HG02938 (cell line): Measurements from ENCODE around the gene IFRD1.
A peak's percentile ranks its signal among the peaks of the same experiment; 100 is the strongest.
"Not testable (repeated sequence)": the region's sequence is repeated elsewhere in the genome, so short reads cannot be mapped to it uniquely, and the experiment has no call there.

Experiments used
- ATAC-seq: cut with Tn5 transposase; IDR thresholded peaks from one replicate; pipeline ENCODE4 v1.9.1; 2021; ENCODE audit warnings: mild to moderate bottlenecking, moderate library complexity; ENCODE audit not compliant: unreplicated experiment

IFRD1 gene

DNA sequence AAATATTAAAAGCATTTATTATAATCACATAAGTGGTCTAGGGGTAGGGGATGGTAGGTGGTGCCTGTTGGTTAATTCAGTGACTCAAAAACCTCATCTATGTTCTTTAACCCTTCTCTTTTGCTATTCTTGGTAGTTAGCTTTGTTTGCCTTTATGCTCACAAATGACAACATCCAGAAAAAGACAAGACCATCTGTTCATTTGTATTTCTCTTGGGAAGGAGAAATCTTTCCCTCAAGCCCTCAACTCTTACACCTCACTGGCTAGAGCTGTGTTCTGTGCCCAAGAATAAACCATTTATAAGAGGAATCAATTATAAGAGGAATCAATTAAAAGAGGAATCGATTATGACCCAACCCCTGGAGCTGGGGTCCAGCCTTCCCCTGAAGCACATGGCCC lies 10.8 kb upstream of the IFRD1 start:
- ATAC-seq = no peak

DNA sequence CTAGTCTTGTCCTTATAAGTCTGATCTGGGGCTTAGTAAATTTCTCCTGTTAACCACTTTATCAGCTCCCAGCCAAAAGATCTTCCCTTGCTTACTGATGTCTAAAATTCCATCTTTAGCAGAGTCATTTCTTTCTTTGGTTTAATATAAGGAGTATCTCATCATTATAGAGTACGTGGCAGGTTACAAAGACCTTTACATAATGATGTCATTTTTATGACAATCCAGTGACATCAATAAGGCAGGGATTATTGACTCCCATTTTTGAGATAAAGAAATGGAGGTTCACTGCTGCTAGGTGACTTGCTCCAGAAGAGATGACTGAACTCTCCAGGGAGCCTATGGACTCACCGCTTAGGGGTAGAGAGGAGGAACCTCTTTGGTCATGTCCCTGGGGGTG lies 8.1 kb upstream of the IFRD1 start:
- ATAC-seq = no peak

DNA sequence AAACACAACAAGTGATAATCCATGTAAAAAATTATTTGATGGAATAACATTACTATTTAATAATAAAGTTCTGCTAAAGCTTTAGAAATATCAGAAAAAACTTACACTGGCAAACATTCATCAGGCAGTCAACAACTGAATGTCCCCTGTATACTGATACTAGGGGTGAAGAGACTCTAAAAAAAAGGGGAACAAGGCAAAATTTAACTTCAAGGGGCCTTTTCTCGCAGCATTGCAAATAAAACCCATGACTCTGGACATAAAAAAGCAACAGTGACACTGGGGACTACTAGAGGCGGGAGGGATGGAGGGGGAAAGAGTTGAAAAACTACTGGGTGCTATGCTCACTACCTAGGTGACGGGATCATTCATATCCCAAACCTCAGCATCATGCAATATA lies 5.8 kb upstream of the IFRD1 start:
- no peak for ATAC-seq

DNA sequence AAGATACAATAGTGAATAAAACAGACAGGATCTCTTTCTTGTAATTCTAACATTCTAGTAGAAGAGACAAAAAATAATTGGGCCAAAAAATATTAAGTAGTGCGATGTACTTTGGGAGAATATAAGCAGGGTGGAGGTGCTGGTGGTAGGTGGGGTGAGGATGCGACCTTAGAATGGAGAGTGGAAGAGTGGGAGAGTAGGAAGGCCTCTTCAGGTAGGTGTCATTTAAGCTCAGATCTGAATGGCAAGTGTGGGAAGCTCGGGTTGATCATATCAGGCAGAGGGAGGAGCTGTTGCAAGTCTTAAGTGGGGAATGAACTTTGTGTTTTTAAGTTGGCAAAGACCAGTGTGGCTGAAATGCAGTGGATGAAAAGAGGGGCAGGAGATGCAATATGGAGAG lies 3.8 kb upstream of the IFRD1 start:
- ATAC-seq = no peak

DNA sequence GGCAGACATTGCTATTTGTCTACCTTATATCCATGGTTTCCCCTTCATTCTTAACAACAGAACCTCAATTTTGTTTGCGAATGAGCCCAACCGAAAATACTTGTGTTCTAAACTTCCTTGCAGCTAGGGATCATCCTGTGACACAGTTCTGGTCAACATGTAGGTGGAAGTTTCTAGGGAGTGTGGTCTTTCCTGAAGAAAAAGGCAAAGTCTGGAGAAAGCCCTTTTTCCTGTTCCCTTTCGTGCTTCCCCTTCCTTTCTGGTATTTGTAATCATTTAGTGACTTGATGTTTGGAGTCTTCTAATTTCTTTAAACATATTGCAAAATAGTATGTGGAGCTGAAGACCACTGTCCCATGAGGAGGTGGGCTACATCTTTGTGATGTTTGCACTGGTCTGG lies 2.9 kb upstream of the IFRD1 start:
- no peak for ATAC-seq

DNA sequence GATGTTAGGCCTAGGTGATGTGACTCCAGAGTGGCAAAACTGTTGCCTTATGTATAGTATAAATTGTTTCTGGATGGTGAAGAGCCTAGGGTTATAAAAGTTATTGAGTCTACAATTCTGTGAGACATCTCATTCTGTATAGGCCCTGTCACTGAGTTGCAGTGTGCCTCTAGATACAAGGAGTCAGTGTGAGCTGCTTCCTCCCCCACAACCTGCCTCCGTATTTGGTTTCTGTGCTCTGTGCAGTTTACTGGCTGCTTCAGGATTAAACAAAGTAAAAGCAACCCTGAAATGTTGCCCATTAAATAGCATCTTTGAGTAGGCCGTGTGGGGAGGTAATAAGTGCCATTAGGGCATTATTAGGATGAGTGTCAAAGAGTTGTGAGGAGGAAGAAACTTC lies 1.9 kb upstream of the IFRD1 start:
- ATAC-seq = no peak

DNA sequence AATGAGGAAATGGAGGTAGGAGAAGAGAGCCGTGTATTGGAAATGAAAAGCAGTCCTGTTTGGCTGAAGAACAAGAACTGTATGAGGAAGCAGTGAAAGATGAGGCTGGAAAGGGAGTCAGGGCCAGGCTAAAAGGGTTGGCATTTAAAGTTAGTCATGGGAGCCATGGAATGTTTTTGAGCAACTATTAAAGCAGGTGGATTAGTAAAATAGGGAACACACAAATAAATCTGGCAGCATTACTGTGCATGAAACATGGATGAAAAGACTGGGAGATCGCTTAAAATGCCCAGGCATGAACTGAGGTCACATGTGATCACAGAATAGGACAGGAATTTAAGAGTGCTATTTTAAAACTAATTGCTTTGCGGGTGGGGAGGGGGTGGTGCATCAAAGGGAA lies 1.4 kb upstream of the IFRD1 start:
- ATAC-seq = no peak

DNA sequence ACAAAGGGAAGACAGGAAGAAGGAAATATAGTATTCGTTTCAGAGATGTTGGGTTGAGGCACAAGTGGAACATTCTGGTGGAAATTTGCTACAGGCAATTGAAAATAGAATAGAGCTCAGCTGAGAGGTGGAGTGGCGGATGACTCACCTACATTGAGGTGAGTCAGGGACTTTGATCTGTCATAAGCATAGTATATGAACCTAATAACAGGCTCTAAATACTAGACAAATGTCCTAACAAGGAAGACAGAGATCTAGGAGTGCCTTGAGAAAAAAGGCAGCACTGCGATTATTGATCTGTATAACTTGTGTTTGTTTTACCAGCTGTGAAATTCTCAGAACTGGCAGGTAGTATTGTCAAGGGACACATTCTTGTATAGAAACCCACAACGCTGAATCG lies 907 bp upstream of the IFRD1 start:
- no peak for ATAC-seq

DNA sequence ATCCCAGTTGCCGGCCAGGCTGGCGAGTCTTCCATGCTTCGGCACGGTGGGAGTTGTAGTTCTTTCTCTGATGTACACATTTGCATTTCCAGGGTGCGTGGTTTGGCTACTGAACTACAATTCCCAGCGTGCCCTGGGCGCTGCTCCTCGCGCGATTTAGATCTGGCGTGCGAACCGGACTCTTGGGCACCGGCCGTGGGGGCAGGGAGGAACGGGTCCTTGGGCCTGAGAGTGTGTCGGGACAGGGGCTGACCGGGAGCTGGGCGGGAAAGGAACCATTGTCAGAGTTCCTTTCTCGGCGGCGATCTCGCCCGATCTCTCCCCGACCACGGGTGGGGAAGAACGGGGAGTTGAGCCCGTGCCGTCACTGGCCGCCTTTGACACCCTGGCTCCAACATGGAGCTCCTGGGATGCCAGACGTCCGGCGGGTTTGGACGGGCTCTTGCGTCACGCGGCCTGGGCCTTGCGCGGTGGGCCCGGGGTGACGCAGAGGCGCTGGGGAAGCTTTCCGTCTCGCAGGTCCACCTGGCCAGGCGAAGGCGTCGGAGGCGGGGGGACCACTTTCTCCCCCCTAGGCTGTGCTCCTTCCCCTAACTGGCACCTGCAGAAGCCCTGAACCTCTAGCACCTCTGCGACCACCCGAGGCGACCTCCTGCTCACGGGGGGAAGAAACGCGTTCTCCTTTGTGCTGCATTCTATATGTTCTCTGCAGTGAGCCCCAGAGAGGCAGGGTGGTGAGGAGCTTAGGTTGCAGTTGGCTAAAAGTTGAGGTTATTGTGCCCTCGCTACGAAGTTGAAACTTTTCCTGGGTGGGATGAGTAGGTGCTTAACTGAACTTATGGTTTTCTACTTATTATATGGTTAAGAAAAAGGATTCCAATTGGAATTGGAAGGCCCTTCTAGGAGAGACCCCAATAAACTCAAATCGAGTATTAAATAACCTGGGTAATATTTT lies 824 bp downstream of the IFRD1 start:
- peak; percentile 77 for ATAC-seq

DNA sequence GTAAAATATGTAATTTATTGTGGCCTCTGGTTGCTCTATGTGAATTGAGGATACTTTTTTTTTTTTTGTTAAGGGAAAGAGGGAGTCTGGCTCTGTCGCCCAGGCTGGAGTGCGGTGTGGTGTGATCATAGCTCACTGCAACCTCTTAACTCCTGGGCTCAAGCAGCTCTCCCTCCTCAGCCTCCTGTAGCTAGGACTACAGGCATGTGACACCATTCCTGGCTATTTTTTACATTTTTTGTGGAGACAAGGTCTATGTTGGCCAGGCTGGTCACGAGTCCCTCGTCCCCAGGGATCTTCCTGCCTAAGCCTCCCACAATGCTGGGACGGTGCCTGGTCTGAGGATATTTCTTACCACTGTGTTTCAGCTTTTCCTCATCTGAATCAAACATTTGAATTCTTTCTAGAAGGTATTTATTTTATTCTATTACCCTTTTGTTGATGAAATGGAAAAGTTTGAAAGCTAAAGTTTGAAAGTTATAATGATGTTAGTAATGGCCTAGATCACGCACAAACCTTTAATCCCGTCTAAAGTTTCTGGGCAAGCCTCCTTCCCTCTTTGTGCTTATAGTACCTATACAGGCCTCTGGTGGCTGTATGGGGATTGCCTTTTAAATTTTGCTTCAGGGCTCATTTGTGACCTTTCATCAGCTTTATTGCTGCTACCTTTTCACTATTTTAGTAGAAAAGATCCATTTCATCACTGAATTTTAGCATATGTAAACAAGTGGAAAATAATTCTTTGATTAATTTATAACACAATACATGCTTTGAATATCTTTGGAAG lies 2.0 kb downstream of the IFRD1 start:
- ATAC-seq = no peak

DNA sequence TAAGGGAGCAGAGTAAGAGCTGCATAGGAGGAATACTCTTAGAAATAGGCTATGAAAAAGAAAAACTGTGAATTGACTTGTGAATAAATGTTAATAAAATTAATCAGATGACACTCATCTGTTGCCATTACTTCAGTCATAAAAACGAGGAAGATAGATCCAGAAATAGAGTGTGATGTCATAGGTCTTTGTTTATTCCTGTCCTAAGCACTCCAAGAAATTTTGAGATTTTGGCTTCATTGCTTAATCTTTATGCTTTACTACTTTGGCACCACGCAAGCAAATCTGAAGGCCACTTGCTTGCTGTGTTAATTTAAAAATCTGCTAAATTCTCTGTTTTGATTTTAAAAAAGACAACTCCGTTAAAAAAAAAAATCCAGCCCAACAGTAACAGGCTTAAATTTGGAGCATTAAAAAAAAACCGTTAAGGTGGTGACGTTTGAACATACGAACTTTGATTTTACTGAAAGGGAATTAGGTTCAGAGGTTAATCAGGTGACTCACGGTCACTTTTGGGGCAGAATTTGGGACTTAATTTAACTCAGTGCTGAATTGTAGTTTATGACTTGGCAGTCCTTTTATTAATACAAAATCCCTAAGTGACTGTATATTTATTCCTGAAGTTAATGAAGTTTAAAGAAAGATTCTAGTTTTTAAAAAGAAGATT lies 3.4 kb downstream of the IFRD1 start:
- no peak for ATAC-seq

DNA sequence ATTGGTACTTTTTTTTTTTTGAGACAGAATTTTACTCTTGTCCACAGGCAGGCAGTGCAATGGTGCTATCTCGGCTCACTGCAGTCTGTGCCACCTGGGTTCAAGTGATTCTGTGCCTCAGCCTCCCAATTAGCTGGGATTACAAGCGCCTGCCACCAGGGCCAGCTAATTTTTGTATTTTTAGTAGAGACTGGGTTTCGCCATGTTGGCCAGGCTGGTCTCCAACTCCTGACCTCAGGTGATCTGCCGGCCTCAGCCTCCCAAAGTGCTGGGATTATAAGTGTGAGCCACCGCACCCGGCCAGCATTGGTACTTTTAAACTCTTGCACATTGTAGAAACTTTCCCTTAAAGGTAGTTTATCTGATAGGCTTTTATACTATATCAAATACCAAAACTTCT lies 3.9 kb downstream of the IFRD1 start:
- not testable (repeated sequence) for ATAC-seq

DNA sequence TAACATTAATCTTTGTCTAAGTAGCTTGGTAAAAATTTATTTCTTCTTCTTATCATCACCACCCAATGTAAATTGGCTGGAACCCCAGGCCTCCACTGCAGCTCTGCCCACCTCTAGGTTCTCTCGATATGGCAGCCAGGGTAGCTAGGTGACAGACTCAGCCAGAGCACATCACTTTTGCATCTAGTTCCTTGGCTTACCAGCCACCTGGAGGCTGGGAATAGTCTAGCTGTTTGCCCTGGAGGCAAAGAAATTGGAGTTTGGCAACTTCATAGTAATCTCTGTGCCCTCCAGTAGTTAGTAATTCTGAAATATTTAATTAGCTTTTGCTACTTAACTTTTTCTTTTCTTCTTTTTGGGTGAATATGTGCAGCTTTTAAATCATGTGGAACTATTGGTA lies 9.4 kb downstream of the IFRD1 start:
- no peak for ATAC-seq

DNA sequence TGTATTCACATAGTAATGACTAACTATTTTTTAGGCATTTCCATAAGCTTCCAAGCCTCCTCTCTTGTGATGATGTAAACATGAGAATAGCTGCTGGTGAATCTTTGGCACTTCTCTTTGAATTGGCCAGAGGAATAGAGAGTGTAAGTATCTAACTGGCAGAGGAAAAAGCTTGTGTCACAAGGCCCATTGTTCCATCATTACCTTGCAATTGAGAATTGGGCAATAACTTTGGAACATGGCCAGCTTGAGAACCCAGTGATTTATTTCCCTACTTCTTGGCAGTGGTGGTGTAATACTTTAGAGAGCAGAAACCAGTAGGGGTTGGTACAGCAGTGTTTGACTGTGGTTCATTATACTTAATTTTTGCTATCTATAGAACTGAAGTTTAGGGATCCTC lies 12.0 kb downstream of the IFRD1 start:
- ATAC-seq = no peak

DNA sequence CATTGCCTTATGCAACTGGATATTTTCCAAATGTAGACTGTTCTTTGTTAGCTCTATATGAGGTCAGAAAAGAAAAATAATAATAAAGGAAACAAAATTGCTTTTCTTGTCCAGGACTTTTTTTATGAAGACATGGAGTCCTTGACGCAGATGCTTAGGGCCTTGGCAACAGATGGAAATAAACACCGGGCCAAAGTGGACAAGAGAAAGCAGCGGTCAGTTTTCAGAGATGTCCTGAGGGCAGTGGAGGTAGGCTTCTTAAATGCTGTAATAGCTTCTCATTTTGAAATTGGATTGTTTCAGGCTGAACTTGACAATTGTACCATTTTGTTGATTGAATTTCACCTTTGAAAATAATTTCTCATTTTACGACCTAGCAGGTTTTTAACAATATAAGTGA lies 17.6 kb downstream of the IFRD1 start:
- ATAC-seq = no peak

DNA sequence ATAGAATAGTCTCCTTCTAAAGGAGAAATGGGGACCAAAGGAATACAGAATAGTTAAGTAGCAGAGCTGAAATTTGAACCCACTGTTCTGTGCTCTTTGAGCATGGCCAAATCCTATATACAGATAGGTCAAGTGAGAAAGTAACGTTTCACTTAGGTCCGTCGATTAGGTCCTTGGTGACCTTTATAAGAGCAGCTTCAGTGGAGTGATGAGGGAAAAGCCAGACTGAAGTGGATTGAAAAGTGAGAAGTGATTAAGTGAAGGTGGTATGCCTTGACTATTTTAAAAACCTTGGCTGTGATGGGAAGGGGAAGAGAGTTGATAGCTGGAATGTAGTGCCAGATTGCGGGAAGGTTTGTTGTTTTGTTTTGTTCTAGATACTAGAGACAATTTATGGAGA lies 19.9 kb downstream of the IFRD1 start:
- ATAC-seq = no peak

DNA sequence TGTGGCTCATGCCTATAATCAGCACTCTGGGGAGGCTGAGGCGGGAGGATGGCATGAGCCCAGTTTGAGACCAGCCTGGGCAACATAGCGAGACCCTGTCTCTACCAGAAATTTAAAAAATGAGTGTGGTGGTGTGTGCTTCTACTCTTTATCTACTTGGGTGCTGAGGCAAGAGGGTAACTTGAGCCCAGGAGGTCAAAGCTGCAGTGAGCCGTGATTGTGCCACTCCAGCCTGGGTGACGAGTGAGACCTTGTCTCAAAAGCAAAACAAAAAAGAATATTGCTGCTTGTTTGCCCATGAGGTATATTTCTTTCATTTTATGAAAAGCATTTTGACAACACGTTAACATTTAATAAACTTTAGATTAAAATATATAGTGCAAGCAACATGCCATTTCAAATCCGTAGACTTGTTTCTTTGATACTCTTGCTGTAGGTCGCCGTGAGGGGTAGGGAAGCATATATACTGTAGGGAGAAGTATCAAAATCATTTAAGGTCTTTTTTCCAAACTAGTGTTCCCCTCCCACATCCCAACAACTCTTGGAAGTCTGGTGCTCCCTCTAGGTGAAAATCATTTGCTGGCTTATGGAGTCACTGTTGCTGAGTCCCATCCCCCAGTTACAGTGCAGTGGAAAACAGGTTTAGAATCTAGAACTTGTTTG lies 26.3 kb downstream of the IFRD1 start:
- no peak for ATAC-seq

DNA sequence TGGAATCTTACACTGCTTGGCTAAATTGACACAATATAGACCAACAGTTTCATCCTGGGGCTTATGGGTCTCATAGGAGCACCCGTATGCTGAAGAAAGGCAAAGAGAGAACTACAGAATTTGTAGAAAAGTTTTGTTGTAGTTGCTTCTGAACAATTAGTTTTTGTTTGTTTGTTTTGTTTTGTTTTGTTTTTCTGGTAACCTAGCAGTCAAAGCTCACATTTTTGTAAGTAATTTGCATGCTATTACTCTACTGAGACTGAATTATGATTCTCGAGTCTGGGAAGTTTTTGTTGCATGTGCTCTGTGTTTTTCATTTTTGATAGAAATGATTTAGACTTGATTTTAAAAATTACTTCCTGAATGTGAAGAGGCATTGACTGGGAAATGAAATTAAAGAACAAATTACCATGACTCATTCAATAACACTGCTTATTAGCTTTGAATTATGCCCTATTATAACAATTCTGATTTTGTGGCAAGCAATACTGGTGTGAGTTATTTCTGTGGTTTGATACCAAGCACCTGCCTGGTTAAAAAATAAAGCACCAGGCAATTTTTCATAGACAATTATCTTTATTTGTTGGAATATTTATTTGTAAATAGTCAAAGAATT lies 31.0 kb downstream of the IFRD1 start:
- ATAC-seq = no peak

DNA sequence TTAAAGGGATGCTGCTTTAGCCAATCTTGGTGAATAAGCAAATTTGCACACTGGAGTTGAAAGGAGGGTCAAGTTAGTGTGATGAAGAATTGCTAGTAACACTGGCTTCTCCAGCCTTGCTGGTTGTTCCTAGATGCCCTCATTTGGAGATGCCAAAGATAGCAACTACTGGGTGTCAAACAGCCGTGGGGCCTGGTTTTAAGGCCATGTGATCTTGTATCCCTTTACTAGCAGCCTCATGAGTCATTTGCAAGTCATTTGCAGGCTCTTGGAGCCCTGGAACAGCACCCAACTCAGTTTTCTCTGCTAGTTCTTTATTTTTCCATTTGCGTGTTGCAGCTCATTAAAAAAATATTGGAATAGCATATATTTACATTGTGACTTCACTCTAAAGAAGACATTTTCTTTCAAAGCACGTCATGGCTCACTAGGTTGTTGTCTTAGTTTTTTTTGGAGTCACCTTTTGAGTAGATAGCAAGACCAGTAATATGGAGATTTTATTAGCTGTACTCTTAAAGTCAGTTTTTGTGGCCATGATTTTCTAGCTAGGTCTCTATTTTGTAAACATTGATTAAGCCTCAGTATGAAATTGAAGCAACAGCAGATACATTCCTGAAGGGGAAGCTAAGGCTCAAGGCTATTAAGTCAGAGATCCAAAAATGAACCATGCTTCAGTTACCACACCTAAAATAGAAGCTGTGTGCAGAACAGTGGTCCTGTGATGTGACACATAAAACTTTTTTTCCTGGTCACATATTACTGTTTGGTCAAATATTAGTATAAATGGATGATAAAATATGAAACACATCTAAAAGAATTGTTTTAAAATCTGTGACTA lies 31.8 kb downstream of the IFRD1 start:
- ATAC-seq = no peak

DNA sequence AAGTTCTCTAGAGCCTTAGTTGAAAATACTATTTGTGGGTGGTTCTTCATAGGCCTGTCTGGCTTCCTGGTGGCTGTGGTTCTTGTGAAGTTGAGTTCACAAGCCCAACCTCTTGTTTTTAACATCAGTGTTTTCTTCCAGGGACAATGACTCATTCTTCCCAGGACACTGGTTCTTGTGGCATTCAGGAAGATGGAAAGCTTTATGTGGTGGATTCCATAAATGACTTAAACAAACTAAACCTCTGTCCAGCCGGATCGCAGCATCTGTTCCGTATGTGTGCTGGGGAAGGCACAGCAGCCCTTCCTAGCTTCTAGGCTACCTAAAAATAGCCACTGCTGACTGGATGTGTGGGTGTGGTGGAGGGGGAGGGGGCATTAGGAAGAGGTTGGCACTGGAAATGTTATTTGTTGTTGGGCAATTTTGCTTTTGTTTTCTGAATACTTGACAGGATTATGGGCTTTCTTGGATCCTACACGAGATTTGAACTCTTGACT lies 34.5 kb downstream of the IFRD1 start:
- no peak for ATAC-seq
